Gastrocnemius medialis (tissue), 4 donors: ENCODE data around the gene HIVEP1. TPM values are rescaled to one million over a fixed set of nuclear protein-coding genes. Genes with fewer than 3 reads are reported as not detected.

Experiments used
- ATAC-seq, 2 donors: fragments of 150-250 bp; one replicate each; pipeline ENCODE4 v1.9.1; 2016
- DNase-seq, 2 donors: peaks; one replicate each; pipeline ENCODE4 v3.0.0-alpha.2; 2019
- H3K27ac ChIP-seq, 4 donors: fragments of 200-600 bp; sonication (generic); 1 replicate in 1 of 4; 2 replicates in 3 of 4; pipeline ENCODE4 v1.5.1; 2016 to 2018; ENCODE audit warnings: mild to moderate bottlenecking in 2 of 4, moderate library complexity in 1 of 4
- H3K27me3 ChIP-seq, 3 donors: fragments of 200-600 bp; sonication (generic) in 2 of 3; 1 replicate in 1 of 3; 2 replicates in 2 of 3; pipeline versions ENCODE4 v1.5.1 to v1.6.0; 2016 to 2019; ENCODE audit warnings: mild to moderate bottlenecking in 1 of 3, moderate library complexity in 1 of 3
- H3K36me3 ChIP-seq, 2 donors: fragments of 200-600 bp; sonication (generic) in 1 of 2; one replicate each; pipeline ENCODE4 v1.5.1; 2017 to 2018
- H3K4me1 ChIP-seq, 2 donors: fragments of 200-600 bp; sonication (generic) in 1 of 2; one replicate each; pipeline ENCODE4 v1.5.1; 2016 to 2017; ENCODE audit warnings: mild to moderate bottlenecking in 2 of 2
- H3K4me3 ChIP-seq, 4 donors: fragments of 200-600 bp; sonication (generic) in 3 of 4; 1 replicate in 1 of 4; 2 replicates in 3 of 4; pipeline ENCODE4 v1.5.1; 2016 to 2019; ENCODE audit warnings: mild to moderate bottlenecking in 2 of 4
- H3K9me3 ChIP-seq, 3 donors: fragments of 200-600 bp; sonication (generic) in 2 of 3; 1 replicate in 1 of 3; 2 replicates in 2 of 3; pipeline ENCODE4 v1.5.1; 2016 to 2019
- POLR2A ChIP-seq, 2 donors: fragments of 450-650 bp; IDR thresholded peaks; one replicate each; pipeline ENCODE4 v1.6.1; 2017; ENCODE audit warnings: antibody characterized with exemption in 2 of 2, mild to moderate bottlenecking in 2 of 2, moderate library complexity in 2 of 2
- in situ Hi-C, 4 donors: fragments of 200-750 bp; cut with MboI; loops; one replicate each; pipeline versions ENCODE4 v1.15.0 to v1.8.0; 2017; ENCODE audit warnings: low sequenced_read_pairs in 4 of 4
- intact Hi-C: fragments of 100-400 bp; cut with DNase I; formaldehyde crosslinking; loops from one replicate; pipeline ENCODE4 v1.15.1; 2023; ENCODE audit warnings: low total_unique reads
- total RNA-seq, 4 donors: library from RNA; depleted of rRNA; stranded (reverse); fragments of >200 nt; gene quantifications; one replicate each; pipeline versions ENCODE4 v1.1.0 to v1.2.3, GENCODE V29; 2016
- TF ChIP-seq, protein P1 (sequence below), 5 experiments: fragments of 450-650 bp in 3 of 5; fragments of 200-600 bp in 2 of 5; sonication (generic) in 2 of 5; IDR thresholded peaks in 4 of 5; conservative IDR thresholded peaks in 1 of 5; 1 replicate in 4 of 5; 2 replicates in 1 of 5; pipeline ENCODE4 v1.5.1; 2016 to 2019; ENCODE audit warnings: antibody characterized with exemption in 5 of 5, mild to moderate bottlenecking in 3 of 5, moderate library complexity in 3 of 5

The HIVEP1 gene
- total RNA-seq, 4 donors from 2014 or later, result 8.3 to 13.5 (median 10.5) TPM

GRCh38 chr6:12034349-12034748 is 22.2 kb downstream of the HIVEP1 start:
- no peaks in the 10 kb centered on the region for H3K36me3 ChIP-seq
- H3K27ac ChIP-seq, result no peak overlapping the region
- in situ Hi-C loops, result no loop called here
- peaks cover 11 to 21% of the 10 kb centered on the region in 2 donors for H3K4me1 ChIP-seq
- no peaks in the 10 kb centered on the region for H3K27me3 ChIP-seq
- no peak overlapping the region for H3K4me3 ChIP-seq
- ATAC-seq (no peak), DNase-seq (no peak)
- intact Hi-C loops, result loop anchor here (10.0 kb wide), 1 partner anchor 340 kb away; no protein-coding TSS in a partner anchor
- H3K9me3 ChIP-seq, result no peaks in the 10 kb centered on the region
- TF ChIP-seq POLR2A (IDR thresholded peaks at IDR 0.05), result no peak

- DNase-seq, result no peak
- Histone ChIP-seq H3K4me1 (peaks cover 11 to 21% of the 10 kb centered on the region in 2 donors), H3K36me3 (no peaks in the 10 kb centered on the region), H3K9me3 (no peaks in the 10 kb centered on the region), H3K27ac (no peak overlapping the region), H3K27me3 (no peaks in the 10 kb centered on the region), H3K4me3 (no peak overlapping the region)
- in situ Hi-C loops (no loop called here), intact Hi-C loops (loop anchor here (10.0 kb wide), 1 partner anchor 340 kb away; no protein-coding TSS in a partner anchor)
- no peak for ATAC-seq
- TF ChIP-seq, protein P1, sequence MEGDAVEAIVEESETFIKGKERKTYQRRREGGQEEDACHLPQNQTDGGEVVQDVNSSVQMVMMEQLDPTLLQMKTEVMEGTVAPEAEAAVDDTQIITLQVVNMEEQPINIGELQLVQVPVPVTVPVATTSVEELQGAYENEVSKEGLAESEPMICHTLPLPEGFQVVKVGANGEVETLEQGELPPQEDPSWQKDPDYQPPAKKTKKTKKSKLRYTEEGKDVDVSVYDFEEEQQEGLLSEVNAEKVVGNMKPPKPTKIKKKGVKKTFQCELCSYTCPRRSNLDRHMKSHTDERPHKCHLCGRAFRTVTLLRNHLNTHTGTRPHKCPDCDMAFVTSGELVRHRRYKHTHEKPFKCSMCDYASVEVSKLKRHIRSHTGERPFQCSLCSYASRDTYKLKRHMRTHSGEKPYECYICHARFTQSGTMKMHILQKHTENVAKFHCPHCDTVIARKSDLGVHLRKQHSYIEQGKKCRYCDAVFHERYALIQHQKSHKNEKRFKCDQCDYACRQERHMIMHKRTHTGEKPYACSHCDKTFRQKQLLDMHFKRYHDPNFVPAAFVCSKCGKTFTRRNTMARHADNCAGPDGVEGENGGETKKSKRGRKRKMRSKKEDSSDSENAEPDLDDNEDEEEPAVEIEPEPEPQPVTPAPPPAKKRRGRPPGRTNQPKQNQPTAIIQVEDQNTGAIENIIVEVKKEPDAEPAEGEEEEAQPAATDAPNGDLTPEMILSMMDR (IDR thresholded peaks at IDR 0.05 in 4 of 5, conservative IDR thresholded peaks at IDR 0.05 in 1 of 5), result no peak
- TF ChIP-seq POLR2A (IDR thresholded peaks at IDR 0.05), result no peak
These were observed 22.7 kb downstream of the HIVEP1 start for GRCh38 chr6:12034837-12035236.

DNA sequence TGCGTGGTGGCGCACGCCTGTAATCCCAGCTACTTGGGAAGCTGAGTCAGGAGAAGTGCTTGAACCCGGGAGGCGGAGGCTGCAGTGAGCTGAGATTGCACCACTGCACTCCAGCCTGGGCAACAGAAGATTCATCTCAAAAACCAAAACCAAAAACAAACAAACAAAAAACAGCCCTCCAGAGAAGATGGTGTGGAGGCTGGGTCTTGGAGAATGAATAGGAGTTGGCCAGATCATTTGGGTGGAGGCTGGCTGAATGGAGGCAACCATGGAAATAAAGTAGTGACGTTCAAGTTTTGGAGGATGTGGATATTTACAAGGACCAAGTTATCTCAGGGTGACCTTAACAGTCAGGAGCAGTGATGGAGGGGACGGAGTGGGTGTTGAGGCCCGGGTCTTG is 24.7 kb downstream of the HIVEP1 start:
- H3K27ac ChIP-seq, result no peak overlapping the region
- no peak overlapping the region for H3K4me3 ChIP-seq
- intact Hi-C loops, result loop anchor here (10.0 kb wide), 1 partner anchor 342 kb away; no protein-coding TSS in a partner anchor
- H3K36me3 ChIP-seq, result no peaks in the 10 kb centered on the region
- H3K4me1 ChIP-seq, result peaks cover 11 to 21% of the 10 kb centered on the region in 2 donors
- no peak for TF ChIP-seq POLR2A (IDR thresholded peaks at IDR 0.05)
- TF ChIP-seq, protein P1 (IDR thresholded peaks at IDR 0.05 in 4 of 5, conservative IDR thresholded peaks at IDR 0.05 in 1 of 5), result no peak
- no peaks in the 10 kb centered on the region for H3K27me3 ChIP-seq
- ATAC-seq (no peak), DNase-seq (no peak)
- H3K9me3 ChIP-seq, result no peaks in the 10 kb centered on the region
- in situ Hi-C loops, result no loop called here

DNA sequence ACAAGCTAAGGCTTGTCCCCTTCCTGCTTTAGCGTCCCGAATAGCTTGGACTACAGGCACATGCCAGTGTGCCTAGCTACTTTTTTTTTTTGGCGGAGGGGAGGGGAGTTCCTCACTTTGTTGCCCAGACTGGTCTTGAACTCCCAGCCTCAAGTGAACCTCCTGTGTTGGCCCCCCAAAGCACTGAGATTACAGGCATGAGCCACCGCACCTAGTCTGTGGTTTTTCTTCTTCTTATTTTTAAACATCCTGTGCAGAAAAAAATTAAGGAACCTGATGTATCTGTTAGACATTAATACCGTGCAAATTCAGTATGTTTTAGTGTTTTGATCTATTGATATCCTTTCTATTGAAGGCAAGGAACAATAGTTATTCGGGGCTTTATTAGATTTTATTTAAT is 25.7 kb downstream of the HIVEP1 start:
- intact Hi-C loops, result loop anchor here (10.0 kb wide), 1 partner anchor 343 kb away; no protein-coding TSS in a partner anchor
- peaks cover 11 to 21% of the 10 kb centered on the region in 2 donors for H3K4me1 ChIP-seq
- H3K9me3 ChIP-seq, result no peaks in the 10 kb centered on the region
- no peaks in the 10 kb centered on the region for H3K36me3 ChIP-seq
- H3K27me3 ChIP-seq, result no peaks in the 10 kb centered on the region
- no peak for TF ChIP-seq POLR2A (IDR thresholded peaks at IDR 0.05)
- TF ChIP-seq, protein P1 (IDR thresholded peaks at IDR 0.05 in 4 of 5, conservative IDR thresholded peaks at IDR 0.05 in 1 of 5), result no peak
- ATAC-seq (no peak), DNase-seq (no peak)
- no peak overlapping the region for H3K27ac ChIP-seq
- in situ Hi-C loops, result no loop called here
- H3K4me3 ChIP-seq, result no peak overlapping the region

- ATAC-seq (no peak), DNase-seq (no peak)
- no peaks in the 10 kb centered on the region for H3K27me3 ChIP-seq
- intact Hi-C loops, result loop anchor here (10.0 kb wide), 1 partner anchor 345 kb away; no protein-coding TSS in a partner anchor
- in situ Hi-C loops, result no loop called here
- TF ChIP-seq, protein P1 (IDR thresholded peaks at IDR 0.05 in 4 of 5, conservative IDR thresholded peaks at IDR 0.05 in 1 of 5), result no peak
- TF ChIP-seq POLR2A (IDR thresholded peaks at IDR 0.05), result no peak
- H3K36me3 ChIP-seq, result no peaks in the 10 kb centered on the region
- H3K4me1 ChIP-seq, result peaks cover 5 to 7% of the 10 kb centered on the region in 2 donors
- H3K27ac ChIP-seq, result no peak overlapping the region
- H3K4me3 ChIP-seq, result no peak overlapping the region
- H3K9me3 ChIP-seq, result no peaks in the 10 kb centered on the region
These were observed 27.7 kb downstream of the HIVEP1 start for GRCh38 chr6:12039540-12040459.
